Fibroblast of lung (primary cell): ENCODE results near the gene APBB3. TPM values are rescaled to one million over a fixed set of nuclear protein-coding genes. Genes with fewer than 3 reads are reported as not detected.

Experiments used
- DNase-seq, 2 donors: peaks; one replicate each; pipeline versions ENCODE4 v3.0.0 to v3.0.0-alpha.2; 2010; ENCODE audit warnings: low read depth in 2 of 2
- H2AFZ ChIP-seq: 2 replicates; pipeline ENCODE4 v1.5.1; 2012; ENCODE audit warnings: low read length, control low read depth, inconsistent platforms
- H3K27ac ChIP-seq: 2 replicates; pipeline ENCODE4 v1.5.1; 2011; ENCODE audit warnings: low read length, control low read depth; ENCODE audit not compliant: insufficient read depth
- H3K27me3 ChIP-seq: 2 replicates; pipeline ENCODE4 v1.5.1; 2011; ENCODE audit warnings: mild to moderate bottlenecking, low read length; ENCODE audit not compliant: control insufficient read depth, insufficient read depth
- H3K36me3 ChIP-seq: 2 replicates; pipeline ENCODE4 v1.5.1; 2011; ENCODE audit warnings: low read length; ENCODE audit not compliant: control insufficient read depth, insufficient read depth
- H3K4me1 ChIP-seq: 2 replicates; pipeline ENCODE4 v1.5.1; 2011; ENCODE audit warnings: low read length; ENCODE audit not compliant: control insufficient read depth, insufficient read depth; ENCODE audit errors: extremely low read depth
- H3K4me2 ChIP-seq: 2 replicates; pipeline ENCODE4 v1.5.1; 2011; ENCODE audit warnings: low read length, control low read depth; ENCODE audit not compliant: insufficient read depth; ENCODE audit errors: extremely low read depth
- H3K4me3 ChIP-seq, 4 experiments: fragments of 200-600 bp in 1 of 4; sonication (generic) in 1 of 4; replicated peaks in 1 of 4; 2 replicates each; pipeline ENCODE4 v1.5.1; 2011 to 2016; ENCODE audit warnings: low read length in 4 of 4, low read depth in 3 of 4, mild to moderate bottlenecking in 3 of 4, control low read depth in 2 of 4, inconsistent platforms in 1 of 4, mixed read lengths in 1 of 4; ENCODE audit not compliant: insufficient read depth in 1 of 4; ENCODE audit errors: control extremely low read depth in 1 of 4
- H3K79me2 ChIP-seq: 2 replicates; pipeline ENCODE4 v1.5.1; 2012; ENCODE audit warnings: mild to moderate bottlenecking, low read length, inconsistent platforms; ENCODE audit not compliant: control insufficient read depth, insufficient read depth
- H3K9ac ChIP-seq: 2 replicates; pipeline ENCODE4 v1.5.1; 2011; ENCODE audit warnings: mild to moderate bottlenecking, low read length, control low read depth; ENCODE audit not compliant: insufficient read depth
- H3K9me3 ChIP-seq: 2 replicates; pipeline ENCODE4 v1.5.1; 2012; ENCODE audit warnings: low read depth, low read length; ENCODE audit not compliant: control insufficient read depth, insufficient read depth
- H4K20me1 ChIP-seq: 2 replicates; pipeline ENCODE4 v1.5.1; 2011; ENCODE audit warnings: low read length; ENCODE audit not compliant: control insufficient read depth, insufficient read depth; ENCODE audit errors: extremely low read depth
- CTCF ChIP-seq, 2 donors: IDR thresholded peaks in 1 of 2; conservative IDR thresholded peaks in 1 of 2; 1 replicate in 1 of 2; 2 replicates in 1 of 2; pipeline ENCODE4 v1.5.1; 2011 to 2012; ENCODE audit warnings: low read length in 2 of 2, control low read depth in 1 of 2, inconsistent platforms in 1 of 2, low read depth in 1 of 2, mild to moderate bottlenecking in 1 of 2
- EZH2 ChIP-seq: IDR thresholded peaks from 2 replicates; pipeline ENCODE4 v1.5.1; 2012; ENCODE audit warnings: low read length, control low read depth, mild to moderate bottlenecking; ENCODE audit errors: missing control alignments
- polyA minus RNA-seq: library from RNA; depleted of rRNA, polyadenylated mRNA; stranded (reverse); fragments of >200 nt; gene quantifications from 2 replicates; pipeline ENCODE4 v1.2.3, GENCODE V29; 2011; ENCODE audit warnings: low replicate concordance
- polyA plus RNA-seq, 2 donors: library from polyadenylated mRNA; depleted of rRNA in 1 of 2; stranded (reverse) in 1 of 2; unstranded in 1 of 2; fragments of >200 nt; gene quantifications; 2 replicates each; pipeline ENCODE4 v1.2.1, GENCODE V29; 2011 to 2012; ENCODE audit warnings: missing spikeins in 1 of 2
- total RNA-seq: library from RNA; depleted of rRNA; stranded (reverse); fragments of >200 nt; gene quantifications from 2 replicates; pipeline ENCODE4 v1.2.1, GENCODE V29; 2014

The APBB3 gene
- total RNA-seq (18.0 and 19.8 TPM in 2 replicates), polyA plus RNA-seq (8.7 and 11.7 TPM in 2 replicates), polyA minus RNA-seq (16.5 and 24.6 TPM in 2 replicates)
- 6.0 and 8.6 TPM in 2 replicates for polyA plus RNA-seq (2012)

- peaks cover 29% of the 10 kb centered on the region for H3K79me2 ChIP-seq
- H3K9ac ChIP-seq, result peak within 1 kb of the TSS; percentile 86
- peaks cover 21% of the 10 kb centered on the region for H3K36me3 ChIP-seq
- no peaks in the 10 kb centered on the region for H3K27me3 ChIP-seq
- peak within 1 kb of the TSS; percentile 100 for H3K4me2 ChIP-seq
- peak within 1 kb of the TSS; percentile 74 for H2AFZ ChIP-seq
- peak within 1 kb of the TSS; percentile 87 for H3K27ac ChIP-seq
- H3K4me1 ChIP-seq, result peaks cover 12% of the 10 kb centered on the region
- no peaks in the 10 kb centered on the region for H3K9me3 ChIP-seq
- no peaks in the 10 kb centered on the region for H4K20me1 ChIP-seq
- DNase-seq, result peak; percentile 99
- no peak for TF ChIP-seq EZH2
- no peak for TF ChIP-seq CTCF (conservative IDR thresholded peaks at IDR 0.05 in 1 of 2, IDR thresholded peaks at IDR 0.05 in 1 of 2; ENCODE audit: low read depth in 1 of 2, low read length in 2 of 2)
- peak within 1 kb of the TSS; percentile 61 to 99 (median 86) for H3K4me3 ChIP-seq
These were observed at the start of gene APBB3, which contains the start of gene SLC35A4 for GRCh38 chr5:140564196-140565023. Gene APBB3 (minus strand): TSS chr5:140564598. CDS start chr5:140564245, 353 bp downstream. Gene SLC35A4 (plus strand): TSS chr5:140564828. CDS start chr5:140567170, 2,342 bp downstream.

- peak in 1 of 2 donors; percentile 68 for DNase-seq
- H3K4me1 ChIP-seq, result no peaks in the 10 kb centered on the region
- no peak overlapping the region for H2AFZ ChIP-seq
- H3K4me3 ChIP-seq, result no peak overlapping the region
- H3K9me3 ChIP-seq, result no peaks in the 10 kb centered on the region
- no peaks in the 10 kb centered on the region for H3K79me2 ChIP-seq
- no peak overlapping the region for H3K27ac ChIP-seq
- TF ChIP-seq CTCF (conservative IDR thresholded peaks at IDR 0.05 in 1 of 2, IDR thresholded peaks at IDR 0.05 in 1 of 2; ENCODE audit: low read depth in 1 of 2, low read length in 2 of 2) (no peak), EZH2 (no peak)
- no peaks in the 10 kb centered on the region for H4K20me1 ChIP-seq
- no peak overlapping the region for H3K4me2 ChIP-seq
- H3K9ac ChIP-seq, result no peak overlapping the region
- H3K27me3 ChIP-seq, result no peaks in the 10 kb centered on the region
- H3K36me3 ChIP-seq, result no peaks in the 10 kb centered on the region
These were observed 46.7 kb upstream of the APBB3 start for GRCh38 chr5:140611020-140611521.

DNA sequence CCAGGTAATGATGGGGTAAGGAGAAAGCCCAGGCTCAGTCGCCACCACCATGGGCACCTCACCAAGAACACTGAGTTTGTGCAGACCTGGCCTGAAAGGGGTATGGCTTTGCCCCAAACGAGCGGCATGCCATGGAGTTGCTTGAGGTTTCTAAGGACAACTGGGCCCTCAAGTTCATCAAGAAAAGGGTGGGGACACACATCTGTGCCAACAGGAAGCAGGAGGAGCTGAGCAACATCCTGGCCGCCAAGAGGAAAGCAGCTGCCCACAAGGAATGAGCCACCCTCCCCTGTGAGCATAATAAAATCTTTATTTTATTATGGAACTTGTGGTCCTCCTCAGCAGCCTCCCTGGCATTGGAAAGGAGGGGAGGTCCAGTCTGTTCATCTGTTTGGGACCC lies 44.7 kb upstream of the APBB3 start:
- Histone ChIP-seq H3K79me2 (no peaks in the 10 kb centered on the region), H3K27me3 (no peaks in the 10 kb centered on the region), H3K27ac (no peak overlapping the region), H3K9ac (no peak overlapping the region), H2AFZ (no peak overlapping the region), H3K4me3 (no peak overlapping the region), H3K9me3 (no peaks in the 10 kb centered on the region), H3K36me3 (no peaks in the 10 kb centered on the region), H4K20me1 (no peaks in the 10 kb centered on the region), H3K4me2 (no peak overlapping the region), H3K4me1 (no peaks in the 10 kb centered on the region)
- TF ChIP-seq EZH2, result no peak
- TF ChIP-seq CTCF (conservative IDR thresholded peaks at IDR 0.05 in 1 of 2, IDR thresholded peaks at IDR 0.05 in 1 of 2; ENCODE audit: low read depth in 1 of 2, low read length in 2 of 2), result no peak
- no peak for DNase-seq
